UCSD-AML1 (cell line): ENCODE data around the gene THSD4.
"Not testable (repeated sequence)": the region's sequence is repeated elsewhere in the genome, so short reads cannot be mapped to it uniquely, and the experiment has no call there.

ENCODE experiments used
- DNase-seq: peaks from one replicate; lab custom pipeline; 2025; ENCODE audit not compliant: unreplicated experiment; lab: John Stamatoyannopoulos, UW

The THSD4 gene

DNA sequence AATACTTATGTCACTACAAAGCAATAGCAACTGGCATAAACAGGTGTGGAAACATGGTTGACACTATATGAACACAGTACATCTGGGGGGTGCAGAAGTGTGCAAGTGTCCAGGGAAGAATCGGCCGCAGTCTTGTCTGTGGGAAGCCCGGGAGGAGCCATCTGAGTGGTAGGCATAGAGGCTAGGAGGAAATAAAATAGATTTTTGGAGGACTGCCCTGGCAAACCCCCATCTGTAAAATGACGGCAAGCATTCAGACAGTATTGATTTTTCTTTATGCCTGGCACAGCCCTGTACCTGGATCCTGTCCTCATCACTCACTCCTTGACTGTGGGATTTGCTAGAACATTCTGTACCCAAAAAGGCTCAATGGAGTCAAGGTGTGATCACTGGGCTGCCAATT lies 31.3 kb downstream of the THSD4 start:
- no peak for DNase-seq

DNA sequence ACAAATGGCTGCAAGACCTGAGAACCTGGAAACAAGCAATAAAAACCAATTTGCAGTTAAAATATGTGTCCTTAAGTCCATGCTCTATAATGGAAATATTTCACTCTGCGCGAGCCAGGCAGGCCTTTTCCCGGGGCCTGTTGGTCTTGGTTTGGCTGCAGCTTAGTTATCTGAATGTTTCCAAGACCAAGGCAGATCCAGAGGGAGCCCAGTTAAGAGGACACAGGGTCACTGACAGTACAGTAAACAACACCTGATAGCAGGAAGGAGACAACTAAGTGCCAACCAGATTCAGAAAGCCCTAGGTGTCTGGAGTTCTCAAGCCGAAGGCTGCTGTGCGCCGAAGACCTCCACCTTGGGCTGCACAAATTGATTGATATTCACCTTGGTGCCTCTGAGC lies 32.8 kb downstream of the THSD4 start:
- no peak for DNase-seq

DNA sequence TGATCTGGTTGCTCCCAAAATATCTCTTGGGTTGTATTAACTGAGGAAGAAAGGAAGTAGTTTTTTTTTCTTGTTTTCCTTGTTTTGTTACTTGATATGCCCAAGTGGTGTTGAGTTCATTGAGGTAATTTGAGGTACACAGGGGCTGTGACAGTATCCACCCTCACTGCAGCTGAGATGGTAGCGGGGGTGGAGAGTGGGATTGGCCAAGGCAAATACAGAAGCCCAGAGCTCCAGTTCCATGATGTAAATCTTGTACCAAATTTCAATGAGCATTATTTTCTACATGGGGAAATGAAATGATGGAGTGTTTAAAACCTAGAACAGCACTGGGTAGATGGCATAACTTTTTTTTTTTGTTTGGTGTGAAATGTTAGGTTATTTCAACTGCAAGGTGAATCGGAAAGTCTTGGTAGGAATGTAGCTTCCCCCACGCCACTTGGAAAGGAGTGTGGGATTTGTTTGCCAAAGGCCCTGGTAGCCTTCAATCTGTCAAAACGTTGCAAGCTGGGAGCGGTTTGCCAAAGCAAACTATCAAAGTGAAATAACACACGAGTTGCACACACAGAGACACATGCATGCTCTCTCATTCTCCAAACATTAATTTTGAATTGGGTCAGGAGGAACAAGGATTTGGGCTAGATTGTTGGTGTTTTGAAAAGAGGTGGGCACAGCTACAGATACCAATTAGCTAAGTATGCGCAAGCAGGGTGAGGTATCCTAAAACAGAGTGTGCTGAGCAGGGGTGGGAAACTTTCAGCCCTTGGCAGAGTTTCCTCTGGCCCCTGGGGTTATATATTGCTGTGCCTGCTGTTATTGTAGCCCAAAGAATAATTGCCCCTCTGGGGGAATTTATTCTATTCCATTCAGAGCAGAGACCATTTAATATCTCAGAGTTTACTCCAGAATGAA lies 34.6 kb downstream of the THSD4 start:
- no peak for DNase-seq

DNA sequence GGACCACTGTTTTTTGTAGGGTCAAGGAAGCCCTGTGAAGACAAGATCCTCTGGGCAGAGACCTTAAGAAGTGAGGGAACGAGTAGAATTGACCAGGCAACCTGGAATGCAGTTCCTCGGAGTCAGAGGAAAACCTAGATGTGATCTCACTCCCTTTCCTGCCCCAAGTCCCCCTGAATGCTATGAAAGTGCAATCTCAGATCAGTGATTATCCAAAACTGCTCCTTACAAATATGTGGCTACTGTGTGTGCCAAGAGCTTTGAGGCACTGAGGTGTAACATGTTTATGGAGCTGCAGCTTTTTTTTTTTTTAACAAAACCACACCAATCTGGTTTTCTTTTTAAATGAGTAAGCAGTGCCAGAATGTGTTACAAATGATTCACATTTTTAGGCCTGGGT lies 35.8 kb downstream of the THSD4 start:
- no peak for DNase-seq

DNA sequence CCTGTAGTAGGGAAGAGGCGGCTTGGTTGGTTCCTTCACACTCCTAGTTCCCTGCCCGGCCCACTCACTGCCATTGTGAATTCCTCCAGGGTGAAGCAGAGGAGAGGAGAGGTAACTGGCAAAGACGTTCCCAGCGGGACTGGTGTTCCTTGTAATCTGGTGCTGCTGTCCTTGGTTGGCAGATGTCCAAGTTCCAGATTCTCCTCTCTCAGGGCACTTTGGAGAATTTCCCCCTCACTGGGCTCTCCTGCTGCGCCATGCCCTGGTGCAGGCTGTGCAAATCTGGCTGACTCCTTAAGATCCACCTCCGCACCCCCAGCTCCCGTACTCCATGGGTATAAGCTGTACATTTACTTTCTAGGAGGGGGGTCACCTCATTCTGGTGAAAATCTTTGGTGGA lies 37.3 kb downstream of the THSD4 start:
- no peak for DNase-seq

DNA sequence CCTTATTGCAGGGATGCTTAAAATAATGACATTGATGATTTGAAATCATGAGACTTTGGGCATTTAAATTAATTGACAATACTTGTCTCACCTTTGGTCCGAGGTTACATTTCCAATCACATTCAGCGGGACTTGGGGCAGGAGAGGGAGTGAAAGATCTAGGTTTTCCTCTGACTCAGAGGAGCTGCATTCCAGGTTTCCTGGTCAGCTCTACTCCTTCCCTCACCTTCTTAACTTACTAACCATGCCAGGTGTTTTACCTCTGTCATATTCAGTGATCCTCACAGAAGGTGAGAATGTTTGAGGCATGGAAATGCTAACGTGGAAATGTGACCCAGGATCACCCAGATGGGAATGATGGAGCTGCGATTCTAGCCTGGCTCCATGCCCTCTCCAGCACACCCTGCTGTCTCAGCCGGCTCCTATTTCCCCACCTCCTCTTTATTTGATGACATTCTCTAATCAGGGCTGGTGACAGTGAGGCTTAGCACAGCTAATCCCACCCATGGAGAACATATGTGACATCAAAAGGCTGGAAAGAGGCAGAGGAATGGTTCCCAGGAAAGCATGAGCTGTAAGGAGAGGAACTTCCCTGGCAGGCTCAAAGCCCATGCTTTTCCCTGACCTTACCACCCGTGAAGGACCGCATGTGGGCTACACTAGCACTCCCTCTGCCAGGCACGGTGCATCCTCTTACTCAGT lies 38.7 kb downstream of the THSD4 start:
- no peak for DNase-seq

DNA sequence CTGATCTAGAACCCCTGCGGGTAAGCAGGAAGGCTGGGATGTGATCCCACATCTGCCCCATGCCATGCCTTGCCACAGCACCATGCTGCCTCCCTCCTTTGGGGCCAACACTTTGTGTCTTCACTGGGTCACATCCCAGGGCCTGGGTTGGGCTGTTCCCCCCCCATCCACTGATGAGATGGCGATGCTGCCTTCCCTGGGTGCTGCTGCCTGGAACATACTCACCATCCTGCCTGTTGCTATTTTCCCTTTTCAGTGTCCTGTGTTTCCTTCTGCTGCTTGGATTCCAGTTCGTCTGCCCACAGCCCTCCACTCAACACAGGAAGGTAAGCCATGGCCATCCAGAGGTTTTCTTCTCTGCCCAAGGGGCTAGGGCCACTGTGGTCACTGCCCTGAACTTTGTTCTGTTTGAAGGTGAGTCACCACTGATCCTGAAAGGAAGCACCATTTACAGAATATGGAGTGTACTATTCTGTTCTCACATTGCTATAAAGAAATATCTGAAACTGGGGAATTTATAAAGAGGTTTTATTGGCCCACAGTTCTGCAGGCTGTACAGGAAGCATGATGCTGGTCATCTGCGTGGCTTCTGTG lies 39.4 kb downstream of the THSD4 start:
- DNase-seq: no peak

DNA sequence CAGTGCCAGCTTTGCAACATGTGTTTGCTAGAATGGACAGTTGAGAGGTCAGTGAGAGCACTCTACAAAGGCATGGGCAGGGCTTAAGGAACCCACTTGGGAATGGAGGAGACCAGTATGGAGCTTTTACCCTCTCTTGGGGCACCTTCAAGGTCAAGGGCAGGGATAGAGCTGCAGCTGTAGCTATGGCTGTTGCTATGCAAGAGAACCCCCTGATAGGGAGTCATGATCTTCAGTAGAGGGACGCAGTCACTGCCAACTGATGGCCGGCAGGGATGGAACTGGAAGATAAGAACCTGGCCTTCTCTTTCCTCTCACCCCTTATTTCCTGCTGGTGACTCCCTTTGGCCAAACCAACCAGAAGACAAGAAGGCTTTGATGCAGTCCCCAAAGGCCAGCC lies 40.3 kb downstream of the THSD4 start:
- DNase-seq: no peak

DNA sequence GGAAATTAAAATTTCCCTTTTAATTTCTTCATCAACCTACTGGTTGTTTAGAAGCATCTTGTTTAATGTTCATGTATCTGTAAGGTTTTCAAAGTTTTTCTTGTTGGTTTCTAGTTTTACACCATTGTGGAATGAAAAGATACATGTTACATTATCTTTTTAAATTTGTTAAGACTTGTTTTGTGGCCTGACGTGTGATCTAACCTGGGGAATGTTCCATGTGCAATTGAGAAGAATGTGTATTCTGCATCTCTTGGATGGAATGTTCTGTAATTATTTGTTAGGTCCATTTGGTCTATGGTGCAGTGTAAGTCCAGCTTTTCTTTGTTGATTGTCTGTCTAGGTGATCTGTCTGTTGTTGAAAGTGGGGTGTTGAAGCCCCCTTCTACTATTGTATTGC lies 45.7 kb downstream of the THSD4 start:
- no peak for DNase-seq

DNA sequence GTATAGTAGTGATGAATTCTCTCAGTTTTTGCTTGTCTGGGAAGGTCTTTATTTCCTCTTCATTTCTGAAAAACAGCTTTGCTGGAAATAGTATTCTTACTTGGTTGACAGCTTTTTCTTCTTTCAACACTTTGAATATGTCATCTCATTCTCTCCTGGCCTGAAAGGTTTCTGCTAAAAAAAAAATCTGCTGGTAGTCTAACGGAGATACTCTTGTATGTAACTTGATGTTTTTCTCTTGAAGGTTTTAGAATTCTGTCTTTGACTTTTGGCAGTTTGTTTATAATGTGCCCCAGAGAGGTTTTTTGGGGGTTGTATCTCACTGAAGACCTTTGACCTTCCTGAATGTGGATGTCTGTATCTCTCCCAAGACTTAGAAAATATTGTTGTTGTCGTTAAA lies 47.0 kb downstream of the THSD4 start:
- DNase-seq: no peak

DNA sequence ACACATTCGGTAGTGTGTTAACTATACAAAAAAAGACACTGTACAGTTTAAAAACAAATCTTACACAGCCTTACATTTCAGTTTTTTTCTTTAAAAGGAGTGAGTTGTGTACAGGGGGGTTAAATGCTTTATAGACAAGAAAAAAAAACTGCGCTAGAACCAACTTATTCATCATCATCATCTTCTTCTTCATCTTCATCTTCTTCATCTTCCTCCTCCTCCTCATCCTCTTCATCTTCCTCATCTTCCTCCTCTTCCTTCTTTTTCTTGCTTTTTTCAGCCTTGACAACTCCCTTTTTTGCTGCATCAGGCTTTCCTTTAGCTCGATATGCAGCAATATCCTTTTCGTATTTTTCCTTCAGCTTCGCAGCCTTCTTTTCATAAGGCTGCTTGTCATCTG lies 49.3 kb downstream of the THSD4 start:
- DNase-seq: not testable (repeated sequence)

DNA sequence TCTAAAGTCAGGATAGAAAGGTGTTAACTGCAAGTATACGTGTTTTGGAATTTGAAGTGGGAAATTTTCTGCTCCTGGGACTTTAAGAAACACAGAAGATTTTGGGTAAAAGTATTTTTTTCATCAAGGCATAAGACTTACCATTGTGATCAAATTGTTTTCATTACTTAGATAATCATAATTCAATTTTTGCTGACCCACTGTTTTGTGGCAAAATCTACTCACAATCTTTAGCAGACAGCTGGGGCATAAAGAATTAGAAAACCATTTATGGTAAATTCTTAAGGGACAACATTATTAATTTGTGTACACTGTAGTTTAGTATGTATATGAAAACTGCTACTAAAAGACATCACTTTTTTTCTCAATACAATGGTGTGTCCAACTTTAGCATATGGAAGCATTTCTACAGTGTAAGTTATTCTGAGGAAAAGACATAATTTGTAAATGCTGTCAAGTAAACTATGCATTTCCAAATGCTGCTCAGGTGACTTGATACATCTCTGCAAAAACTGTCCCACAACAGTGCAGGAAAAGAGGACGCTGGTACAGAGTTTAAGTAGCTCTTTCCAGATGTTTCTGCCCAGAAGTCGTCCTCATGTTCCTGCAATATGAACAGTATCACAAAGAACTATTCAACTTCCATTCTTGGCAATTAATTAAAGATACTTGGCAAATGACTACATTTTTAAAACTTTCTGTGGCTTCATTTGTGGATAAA lies 52.3 kb downstream of the THSD4 start:
- DNase-seq: no peak

DNA sequence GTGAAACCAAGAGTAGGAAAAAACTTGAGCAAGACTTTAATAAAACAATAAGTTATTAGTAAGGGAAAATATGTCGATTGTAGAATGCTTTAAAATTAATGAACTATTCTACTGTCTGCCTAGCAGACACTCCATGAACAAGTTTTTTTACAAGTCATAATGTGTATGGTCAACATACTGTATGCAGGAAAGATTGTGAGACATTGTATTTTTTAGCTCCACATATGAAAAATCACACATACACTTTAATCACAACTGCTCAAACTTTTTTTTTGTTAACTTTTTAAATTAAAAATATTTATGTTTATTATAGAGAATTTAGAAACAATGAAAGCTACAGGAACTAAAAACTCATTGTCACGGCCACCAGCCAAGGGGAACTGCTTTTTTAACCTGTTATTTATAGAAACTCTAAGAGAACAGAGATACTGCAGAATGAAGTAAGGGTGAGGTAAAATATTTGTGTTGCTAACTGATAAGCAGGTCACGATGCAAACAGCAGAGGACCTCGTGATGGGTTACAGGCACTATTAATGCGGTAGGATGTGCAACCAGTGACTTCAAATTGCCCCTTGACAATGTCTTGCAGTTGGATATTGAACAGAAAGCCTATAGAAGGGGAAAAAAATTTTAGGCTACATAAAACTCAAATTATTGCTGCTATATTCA lies 53.0 kb downstream of the THSD4 start:
- DNase-seq: no peak

DNA sequence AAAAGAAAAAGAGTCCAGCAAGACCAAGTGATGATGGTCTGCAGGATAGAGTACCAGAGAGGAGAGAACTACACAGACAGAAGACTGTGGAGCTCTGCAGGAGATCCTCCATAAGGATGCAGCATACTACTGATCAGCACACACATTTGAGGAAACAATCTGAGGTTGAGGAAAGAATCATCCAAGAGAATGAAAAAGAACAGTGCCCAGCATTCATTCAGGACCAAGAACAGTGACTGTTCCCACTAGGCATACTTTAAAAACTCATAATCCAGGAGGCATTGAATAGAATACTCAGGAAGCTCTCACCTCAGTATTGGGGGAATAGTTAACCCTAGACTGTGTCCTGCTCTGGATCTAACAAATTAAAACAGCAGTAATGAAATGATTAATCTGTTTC lies 54.9 kb downstream of the THSD4 start:
- DNase-seq: no peak

DNA sequence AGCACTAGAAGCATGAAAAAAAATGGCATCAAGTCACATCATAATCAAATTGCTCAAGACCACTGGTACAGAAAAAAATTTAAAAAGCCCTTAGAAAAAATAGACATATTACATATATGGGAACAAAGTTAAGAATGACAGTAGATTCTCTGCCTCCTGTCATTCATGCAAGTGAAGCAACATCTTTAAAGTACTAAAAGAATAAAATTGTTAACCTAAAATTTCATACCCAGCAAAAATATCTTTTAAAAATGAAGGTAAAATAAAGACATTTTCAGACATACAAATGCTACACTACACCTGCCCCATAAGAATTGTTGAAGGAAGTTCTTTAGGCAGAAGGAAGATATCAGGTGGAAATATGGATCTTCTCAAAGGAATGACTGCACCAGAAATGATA lies 55.9 kb downstream of the THSD4 start:
- no peak for DNase-seq

DNA sequence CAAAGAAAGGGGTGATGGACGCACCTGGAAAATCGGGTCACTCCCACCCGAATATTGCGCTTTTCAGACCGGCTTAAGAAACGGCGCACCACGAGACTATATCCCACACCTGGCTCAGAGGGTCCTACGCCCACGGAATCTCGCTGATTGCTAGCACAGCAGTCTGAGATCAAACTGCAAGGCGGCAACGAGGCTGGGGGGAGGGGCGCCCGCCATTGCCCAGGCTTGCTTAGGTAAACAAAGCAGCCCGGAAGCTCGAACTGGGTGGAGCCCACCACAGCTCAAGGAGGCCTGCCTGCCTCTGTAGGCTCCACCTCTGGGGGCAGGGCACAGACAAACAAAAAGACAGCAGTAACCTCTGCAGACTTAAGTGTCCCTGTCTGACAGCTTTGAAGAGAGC lies 59.1 kb downstream of the THSD4 start:
- DNase-seq: not testable (repeated sequence)

DNA sequence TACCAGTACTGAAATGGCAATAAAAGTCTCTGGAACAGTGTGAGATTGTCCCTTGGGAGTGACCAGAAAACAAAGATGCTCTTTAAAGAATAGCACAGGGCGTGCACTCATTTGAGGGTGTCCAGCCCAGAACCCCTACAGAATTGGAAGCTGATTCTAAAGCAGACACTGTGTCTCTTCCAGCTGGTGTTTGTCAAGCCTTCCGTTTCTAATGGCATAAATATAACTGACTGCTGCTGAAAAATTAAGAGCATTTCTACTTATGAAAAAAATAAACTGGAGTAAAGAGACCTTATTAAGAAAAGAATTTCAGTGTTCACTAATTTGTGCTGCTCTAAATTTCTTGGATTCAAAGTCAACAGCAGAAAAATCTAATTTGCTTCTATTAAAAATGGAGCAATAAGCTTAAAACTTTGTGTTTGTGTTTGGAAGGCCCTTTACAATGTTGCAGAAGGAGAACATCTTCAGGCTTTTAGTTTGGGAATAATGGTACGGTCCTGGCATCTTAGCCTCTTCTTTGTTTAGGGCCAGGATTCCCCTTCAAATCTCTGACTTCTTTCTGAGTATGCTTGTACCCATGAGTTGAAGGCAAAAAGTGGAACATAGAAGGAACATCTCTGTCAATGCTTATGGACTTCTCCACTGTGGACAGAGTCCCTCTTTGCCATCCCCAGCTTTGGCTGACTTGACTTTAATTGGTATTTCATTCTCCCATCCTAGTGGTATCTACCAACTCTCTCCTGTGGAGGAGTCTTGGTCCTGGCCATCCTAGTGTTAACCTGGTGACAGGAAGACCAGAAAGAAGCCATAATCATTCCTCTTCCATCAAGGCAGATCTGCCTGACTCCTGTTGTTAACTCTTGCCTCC lies 65.9 kb downstream of the THSD4 start:
- no peak for DNase-seq

DNA sequence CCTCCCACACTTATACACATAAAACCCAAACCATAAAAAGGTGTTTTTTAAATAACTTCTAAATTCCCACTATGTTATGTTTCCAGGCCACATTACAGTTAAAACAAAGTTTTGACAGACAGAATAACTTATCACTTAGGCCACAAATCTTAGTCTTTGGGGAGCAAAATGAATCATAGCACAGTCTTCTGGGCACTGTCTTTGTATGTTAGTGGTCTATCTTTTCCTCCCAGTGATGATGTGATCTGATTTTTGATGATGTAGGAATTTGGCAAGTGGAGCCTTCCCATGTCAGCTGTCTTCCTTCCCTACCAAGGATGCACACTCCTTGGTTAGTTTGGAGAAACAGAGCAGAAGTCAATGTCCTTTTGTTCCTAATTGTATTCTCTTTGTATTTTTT lies 67.3 kb downstream of the THSD4 start:
- no peak for DNase-seq

DNA sequence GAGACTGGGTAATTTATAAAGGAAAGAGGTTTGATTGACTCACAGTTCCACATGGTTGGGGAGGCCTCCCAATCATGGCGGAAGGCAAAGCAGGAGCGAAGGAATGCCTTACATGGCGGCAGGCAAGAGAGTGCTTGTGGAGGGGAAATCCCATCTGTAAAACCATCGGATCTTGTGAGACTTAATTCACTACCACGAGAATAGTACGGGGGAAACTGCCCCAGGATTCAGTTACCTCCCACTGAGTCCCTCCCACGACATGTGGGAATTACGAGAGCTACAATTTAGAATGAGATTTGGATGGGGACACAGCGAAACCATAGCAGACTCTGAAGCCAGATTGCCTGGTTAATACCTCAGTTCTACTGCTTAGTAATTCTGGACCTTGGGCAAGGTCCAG lies 67.8 kb downstream of the THSD4 start:
- DNase-seq: no peak

DNA sequence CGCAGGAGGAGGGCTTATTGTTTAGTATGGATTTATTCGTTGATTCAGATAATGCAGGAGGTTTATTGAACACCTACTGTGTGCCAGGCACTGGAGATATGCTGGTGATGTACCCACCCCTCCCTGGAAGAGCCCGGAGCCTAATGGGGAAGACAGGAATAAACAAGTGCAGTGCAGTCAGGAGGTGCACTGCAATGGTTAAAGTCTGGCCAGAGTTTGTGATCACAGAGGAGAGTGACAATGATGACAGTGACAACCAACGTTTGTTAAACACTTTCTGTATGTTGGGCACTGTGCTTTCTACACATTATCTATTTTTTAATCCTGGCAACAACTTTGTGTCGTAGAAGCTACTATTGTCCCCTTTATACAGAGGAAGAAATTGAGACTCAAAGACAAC lies 70.4 kb downstream of the THSD4 start:
- no peak for DNase-seq
